Endothelial cell of umbilical vein (primary cell): ENCODE data around the gene GPATCH4. TPM values are rescaled to one million over a fixed set of nuclear protein-coding genes. Genes with fewer than 3 reads are reported as not detected.
"Not testable (repeated sequence)": the region's sequence is repeated elsewhere in the genome, so short reads cannot be mapped to it uniquely, and the experiment has no call there.

ENCODE experiments used
- BruUV-seq: library from RNA; stranded (reverse); fragments of 400-500 nt; replicated peaks from 2 replicates; lab custom pipeline; 2021; lab: Mats Ljungman, UMichigan
- CTCF ChIA-PET: fragments of 300-600, 350-600 bp; sonication (Branson Sonifier 250); formaldehyde crosslinking; loops from one replicate; lab custom pipeline; 2021; ENCODE audit warnings: antibody characterized with exemption, inconsistent platforms; lab: Charles Lee
- POLR2A ChIA-PET: fragments of 300-600, 350-600 bp; sonication (Branson Sonifier 250); formaldehyde crosslinking; loops from one replicate; lab custom pipeline; 2021; ENCODE audit warnings: antibody characterized with exemption, inconsistent platforms; lab: Charles Lee
- DNase-seq: peaks from one replicate; pipeline ENCODE4 v3.0.0-alpha.2; 2011; ENCODE audit warnings: low read depth, low spot score
- FAIRE-seq: peaks from 2 replicates; lab custom pipeline; 2011; peaks lifted over from hg19 to GRCh38; lab: Jason Lieb, UNC
- H2AFZ ChIP-seq: 2 replicates; pipeline ENCODE4 v1.6.0; 2012; ENCODE audit warnings: low read depth, low read length, control low read depth, inconsistent platforms
- H3K27ac ChIP-seq: 2 replicates; pipeline ENCODE4 v1.5.1; 2011; ENCODE audit warnings: low read depth, mild to moderate bottlenecking, control low read depth, low read length, moderate library complexity; ENCODE audit not compliant: insufficient read depth
- H3K27me3 ChIP-seq, 2 experiments: 2 replicates each; pipeline versions ENCODE4 v1.6.0 to v1.6.1; 2011; ENCODE audit warnings: low read length in 2 of 2, mixed read lengths in 1 of 2; ENCODE audit not compliant: control insufficient read depth in 2 of 2, insufficient read depth in 2 of 2
- H3K36me3 ChIP-seq, 2 experiments: 2 replicates in 1 of 2; 3 replicates in 1 of 2; pipeline ENCODE4 v1.5.1; 2011; ENCODE audit warnings: low read length in 2 of 2, mild to moderate bottlenecking in 1 of 2, moderate library complexity in 1 of 2; ENCODE audit not compliant: control insufficient read depth in 2 of 2, insufficient read depth in 2 of 2; ENCODE audit errors: extremely low read depth in 1 of 2
- H3K4me1 ChIP-seq: 3 replicates; pipeline ENCODE4 v1.5.1; 2011; ENCODE audit warnings: mild to moderate bottlenecking, low read length; ENCODE audit not compliant: control insufficient read depth, insufficient read depth; ENCODE audit errors: extremely low read depth
- H3K4me2 ChIP-seq: 2 replicates; pipeline ENCODE4 v1.6.1; 2011; ENCODE audit warnings: low read length, control low read depth, mixed read lengths; ENCODE audit not compliant: insufficient read depth
- H3K4me3 ChIP-seq, 3 experiments: fragments of 200-600 bp in 1 of 3; sonication (generic), shearing (Covaris generic) in 1 of 3; replicated peaks in 1 of 3; 2 replicates each; pipeline ENCODE4 v1.5.1; 2011 to 2016; ENCODE audit warnings: control low read depth in 3 of 3, low read length in 3 of 3, mild to moderate bottlenecking in 2 of 3, inconsistent platforms in 1 of 3, low read depth in 1 of 3, moderate library complexity in 1 of 3; ENCODE audit not compliant: insufficient read depth in 1 of 3
- H3K79me2 ChIP-seq: 2 replicates; pipeline ENCODE4 v1.6.0; 2012; ENCODE audit warnings: low read length, inconsistent platforms; ENCODE audit not compliant: control insufficient read depth, insufficient read depth
- H3K9ac ChIP-seq: replicated peaks from 2 replicates; pipeline ENCODE3; 2011; ENCODE audit warnings: low read length, control low read depth; ENCODE audit not compliant: insufficient read depth; ENCODE audit errors: extremely low read depth
- H3K9me1 ChIP-seq: replicated peaks from 3 replicates; pipeline ENCODE4 v1.6.0; 2011; ENCODE audit warnings: mild to moderate bottlenecking, low read length; ENCODE audit not compliant: control insufficient read depth, insufficient read depth; ENCODE audit errors: extremely low read depth
- H3K9me3 ChIP-seq: replicated peaks from 2 replicates; pipeline ENCODE4 v1.5.1; 2012; ENCODE audit warnings: low read length, inconsistent platforms; ENCODE audit not compliant: control insufficient read depth, insufficient read depth
- H4K20me1 ChIP-seq: replicated peaks from 2 replicates; pipeline ENCODE3; 2011; ENCODE audit warnings: mild to moderate bottlenecking, low read length; ENCODE audit not compliant: control insufficient read depth, insufficient read depth; ENCODE audit errors: extremely low read depth
- EZH2 ChIP-seq: IDR thresholded peaks from 2 replicates; pipeline ENCODE4 v1.6.1; 2012; ENCODE audit warnings: borderline replicate concordance, low read depth, mild to moderate bottlenecking, moderate library complexity, low read length, inconsistent platforms; ENCODE audit not compliant: severe bottlenecking
- FOS ChIP-seq: IDR thresholded peaks from 2 replicates; pipeline ENCODE4 v1.6.1; 2011; ENCODE audit warnings: mild to moderate bottlenecking, low read length, moderate library complexity, borderline replicate concordance; ENCODE audit not compliant: insufficient read depth
- GATA2 ChIP-seq: IDR thresholded peaks from 2 replicates; pipeline ENCODE4 v1.7.0; 2011; ENCODE audit warnings: low read depth, mild to moderate bottlenecking, moderate library complexity, mixed read lengths, low read length; ENCODE audit not compliant: insufficient read length, insufficient read depth
- JUN ChIP-seq: IDR thresholded peaks from 2 replicates; pipeline ENCODE4 v1.6.1; 2011; ENCODE audit warnings: borderline replicate concordance, low read depth; ENCODE audit not compliant: insufficient read length, insufficient read depth
- MYC ChIP-seq: IDR thresholded peaks from one replicate; pipeline ENCODE4 v1.6.1; 2011; ENCODE audit warnings: mild to moderate bottlenecking, low read depth, low read length
- POLR2A ChIP-seq: IDR thresholded peaks from 2 replicates; pipeline ENCODE4 v1.6.1; 2012; ENCODE audit warnings: low read depth, mild to moderate bottlenecking, control low read depth, low read length
- POLR2AphosphoS5 ChIP-seq: IDR thresholded peaks from 2 replicates; pipeline ENCODE4 v1.6.1; 2012; ENCODE audit warnings: low read depth, mild to moderate bottlenecking, control low read depth, low read length, moderate library complexity; ENCODE audit not compliant: insufficient read depth
- dilution Hi-C: fragments of 300-500 bp; cut with MboI; formaldehyde crosslinking; loops from one replicate; pipeline ENCODE4 v1.15.0; 2019; ENCODE audit warnings: low sequenced_read_pairs; ENCODE audit not compliant: extremely low pct_ligation_motif_present
- intact Hi-C: fragments of 100-400 bp; cut with micrococcal nuclease; formaldehyde crosslinking; loops from one replicate; pipeline ENCODE4 v1.10.0; 2022
- polyA plus RNA-seq, 4 experiments: library from polyadenylated mRNA; depleted of rRNA in 3 of 4; stranded (reverse) in 3 of 4; unstranded in 1 of 4; fragments of >200 nt; gene quantifications; 2 replicates each; pipeline versions ENCODE4 v1.2.1 to v1.2.3, GENCODE V29; 2011 to 2012; ENCODE audit warnings: missing spikeins in 1 of 4
- total RNA-seq: library from RNA; stranded (reverse); gene quantifications from 2 replicates; pipeline ENCODE4 v1.2.3, GENCODE V29; 2021

GPATCH4 gene
- total and polyA plus RNA-seq, 2 donors (not counting 3 experiments of a cell fraction or from before 2014, with no cell fraction given), result 22.4 to 29.2 TPM

GRCh38 chr1:156553860-156554485 is 47.3 kb downstream of the GPATCH4 start:
- H4K20me1 ChIP-seq, result no peaks in the 10 kb centered on the region
- no peak overlapping the region for H3K27ac ChIP-seq
- BruUV-seq, result no TSS peak
- H3K36me3 ChIP-seq, result peaks cover 7 to 24% of the 10 kb centered on the region in 2 experiments
- no peaks in the 10 kb centered on the region for H3K9me1 ChIP-seq
- TF ChIP-seq MYC (no peak), EZH2 (no peak), JUN (no peak), FOS (no peak), POLR2AphosphoS5 (no peak), POLR2A (no peak), GATA2 (no peak)
- no peaks in the 10 kb centered on the region for H3K4me1 ChIP-seq
- dilution Hi-C loops, result no loop called here
- ChIA-PET POLR2A (no interaction called here), CTCF (interaction anchor here (2.2 kb wide), 1 partner anchor 73 kb away, joined by 7 read pairs; no protein-coding TSS in a partner anchor)
- intact Hi-C loops, result no loop called here
- no peaks in the 10 kb centered on the region for H3K79me2 ChIP-seq
- no peak for DNase-seq
- H3K9me3 ChIP-seq, result no peaks in the 10 kb centered on the region
- H3K27me3 ChIP-seq, result no peaks in the 10 kb centered on the region
- no peak overlapping the region for H3K4me3 ChIP-seq
- H3K4me2 ChIP-seq, result no peak overlapping the region
- no peak overlapping the region for H2AFZ ChIP-seq
- no peak for FAIRE-seq
- H3K9ac ChIP-seq, result no peak overlapping the region

- H3K27me3 ChIP-seq, H3K79me2 ChIP-seq, dilution Hi-C loops, H3K4me3 ChIP-seq, FAIRE-seq, H4K20me1 ChIP-seq, H3K27ac ChIP-seq, H3K4me1 ChIP-seq, H2AFZ ChIP-seq, H3K4me2 ChIP-seq, POLR2A ChIA-PET, H3K9ac ChIP-seq, H3K9me3 ChIP-seq, intact Hi-C loops, DNase-seq, H3K9me1 ChIP-seq, BruUV-seq: not testable (repeated sequence)
- H3K36me3 ChIP-seq, result peaks cover 12 to 25% of the 10 kb centered on the region in 2 experiments
- CTCF ChIA-PET, result interaction anchor here (0.5 to 2.5 kb wide), 2 partner anchors 21 to 72 kb away, joined by 3 to 14 read pairs; no protein-coding TSS in a partner anchor
Measured at GRCh38 chr1:156552937-156553336, 48.3 kb downstream of the GPATCH4 start.
